Astrocyte (in vitro differentiated cells and primary cell): ENCODE measurements around the gene MCM7.
"Not testable (repeated sequence)": the region's sequence is repeated elsewhere in the genome, so short reads cannot be mapped to it uniquely, and the experiment has no call there.

Experiments used
- CTCF ChIP-seq: IDR thresholded peaks from 2 replicates; pipeline ENCODE4 v1.5.1; 2011; ENCODE audit warnings: low read depth, mild to moderate bottlenecking, inconsistent platforms, low read length, moderate library complexity; ENCODE audit not compliant: insufficient read depth
- EZH2 ChIP-seq: IDR thresholded peaks from 2 replicates; pipeline ENCODE4 v1.6.1; 2012; ENCODE audit warnings: mild to moderate bottlenecking, low read length, inconsistent platforms; ENCODE audit not compliant: insufficient read depth

GRCh38 chr7:100146350-100146749 lies 45.2 kb upstream of the MCM7 start:
- TF ChIP-seq CTCF, EZH2: not testable (repeated sequence)
